Ishikawa (cell line): ENCODE data around the gene PRELID1.

Experiments
- CEBPB ChIP-seq: IDR thresholded peaks from 2 replicates; pipeline ENCODE4 v1.6.1; 2012
- CREB1 ChIP-seq: IDR thresholded peaks from 2 replicates; pipeline ENCODE4 v1.6.1; 2012; ENCODE audit warnings: low read depth
- EGR1 ChIP-seq: IDR thresholded peaks from 2 replicates; pipeline ENCODE4 v1.6.1; 2012
- EP300 ChIP-seq: IDR thresholded peaks from 2 replicates; pipeline ENCODE4 v1.6.1; 2012; ENCODE audit warnings: borderline replicate concordance
- FOXM1 ChIP-seq: IDR thresholded peaks from 2 replicates; pipeline ENCODE4 v1.6.1; 2012; ENCODE audit warnings: low read depth, borderline replicate concordance
- MAX ChIP-seq: IDR thresholded peaks from 2 replicates; pipeline ENCODE4 v1.6.1; 2012
- NFIC ChIP-seq: IDR thresholded peaks from 2 replicates; pipeline ENCODE4 v1.6.1; 2012
- RAD21 ChIP-seq: IDR thresholded peaks from 2 replicates; pipeline ENCODE4 v1.6.1; 2012; ENCODE audit warnings: low read depth
- REST ChIP-seq: IDR thresholded peaks from 2 replicates; pipeline ENCODE4 v1.6.1; 2012; ENCODE audit warnings: low read depth, mild to moderate bottlenecking
- TAF1 ChIP-seq: IDR thresholded peaks from 2 replicates; pipeline ENCODE4 v1.6.1; 2012; ENCODE audit warnings: low read depth, mild to moderate bottlenecking
- TCF12 ChIP-seq: IDR thresholded peaks from 2 replicates; pipeline ENCODE4 v1.6.1; 2012; ENCODE audit warnings: low read depth
- TEAD4 ChIP-seq: IDR thresholded peaks from 2 replicates; pipeline ENCODE4 v1.6.1; 2012
- USF1 ChIP-seq: IDR thresholded peaks from 2 replicates; pipeline ENCODE4 v1.6.1; 2012
- YY1 ChIP-seq: IDR thresholded peaks from 2 replicates; pipeline ENCODE4 v1.6.1; 2012; ENCODE audit warnings: low read depth
- ZBTB7A ChIP-seq: IDR thresholded peaks from 2 replicates; pipeline ENCODE4 v1.6.1; 2012; ENCODE audit warnings: low read depth

The PRELID1 gene

GRCh38 chr5:177300236-177300880 is 3.2 kb upstream of the PRELID1 start:
- TF ChIP-seq REST (no peak), TEAD4 (no peak), NFIC (no peak), MAX (no peak), RAD21 (no peak), YY1 (no peak), FOXM1 (no peak), EGR1 (no peak), CEBPB (no peak), TAF1 (no peak), EP300 (no peak), USF1 (no peak), CREB1 (no peak), TCF12 (no peak), ZBTB7A (no peak)

- TF ChIP-seq EP300 (no peak), ZBTB7A (no peak), CREB1 (no peak), YY1 (no peak), RAD21 (no peak), TCF12 (no peak), USF1 (no peak), REST (no peak), EGR1 (no peak), TAF1 (no peak), CEBPB (no peak), NFIC (no peak), FOXM1 (no peak), MAX (no peak), TEAD4 (no peak)
These were observed 2.6 kb upstream of the PRELID1 start for GRCh38 chr5:177300951-177301350.

GRCh38 chr5:177301503-177302165 is 2.0 kb upstream of the PRELID1 start:
- TF ChIP-seq RAD21 (no peak), MAX (no peak), REST (no peak), TAF1 (no peak), EP300 (peak; percentile 54; the same call in 1 of the 2 replicates), ZBTB7A (no peak), NFIC (peak; percentile 93), YY1 (peak; percentile 32; the same call in 1 of the 2 replicates), CREB1 (peak; percentile 26; the same call in 1 of the 2 replicates), TCF12 (peak; percentile 86; the same call in 1 of the 2 replicates), FOXM1 (peak; percentile 18; the same call in 1 of the 2 replicates), USF1 (no peak), CEBPB (peak; percentile 58; the same call in 1 of the 2 replicates), EGR1 (no peak), TEAD4 (peak; percentile 81)
